GM12801 (cell line): Measurements from ENCODE around the gene DNASE1L3.

Experiments
- CTCF ChIP-seq: IDR thresholded peaks from one replicate; pipeline ENCODE4 v1.5.1; 2011; ENCODE audit warnings: control low read depth; ENCODE audit not compliant: insufficient read length; ENCODE audit errors: extremely low read depth

The DNASE1L3 gene

GRCh38 chr3:58150810-58151199 lies 60.0 kb downstream of the DNASE1L3 start:
- no peak for TF ChIP-seq CTCF

DNA sequence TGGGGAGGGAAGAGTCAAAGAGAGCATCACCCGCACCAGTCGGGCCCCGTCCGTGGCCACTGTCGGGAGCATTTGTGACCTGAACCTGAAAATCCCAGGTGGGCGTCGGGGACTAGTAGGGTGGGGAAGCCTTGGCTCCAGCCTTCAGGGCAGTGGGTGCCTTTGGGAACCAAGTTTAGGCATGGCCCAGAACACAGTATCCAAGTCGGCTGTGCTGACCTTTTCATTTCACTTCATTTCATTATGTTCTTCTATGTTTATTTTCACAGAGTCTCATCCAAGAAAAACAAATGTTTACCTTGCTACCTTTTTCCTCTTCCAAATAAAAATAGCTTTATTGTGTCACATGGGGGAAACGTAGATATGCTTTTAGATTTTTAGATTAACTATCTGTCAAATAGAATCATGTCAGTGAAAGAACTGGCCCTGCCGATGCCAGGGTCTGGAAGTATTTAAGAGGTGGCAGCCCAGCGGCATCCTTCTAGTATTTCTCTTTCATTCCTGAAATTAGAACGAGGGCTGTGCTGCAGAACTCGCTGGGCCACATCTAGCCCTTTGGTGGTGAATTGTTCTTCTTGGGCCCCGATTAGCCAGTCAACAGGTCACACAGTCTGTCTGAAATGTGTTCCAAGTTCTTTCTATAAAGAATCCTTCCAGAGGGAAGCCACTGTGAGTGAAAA lies 60.5 kb downstream of the DNASE1L3 start:
- TF ChIP-seq CTCF: no peak

- TF ChIP-seq CTCF: no peak
These were observed 62.7 kb downstream of the DNASE1L3 start for GRCh38 chr3:58148049-58148448.

GRCh38 chr3:58144478-58145325 lies 66.1 kb downstream of the DNASE1L3 start:
- TF ChIP-seq CTCF: no peak

DNA sequence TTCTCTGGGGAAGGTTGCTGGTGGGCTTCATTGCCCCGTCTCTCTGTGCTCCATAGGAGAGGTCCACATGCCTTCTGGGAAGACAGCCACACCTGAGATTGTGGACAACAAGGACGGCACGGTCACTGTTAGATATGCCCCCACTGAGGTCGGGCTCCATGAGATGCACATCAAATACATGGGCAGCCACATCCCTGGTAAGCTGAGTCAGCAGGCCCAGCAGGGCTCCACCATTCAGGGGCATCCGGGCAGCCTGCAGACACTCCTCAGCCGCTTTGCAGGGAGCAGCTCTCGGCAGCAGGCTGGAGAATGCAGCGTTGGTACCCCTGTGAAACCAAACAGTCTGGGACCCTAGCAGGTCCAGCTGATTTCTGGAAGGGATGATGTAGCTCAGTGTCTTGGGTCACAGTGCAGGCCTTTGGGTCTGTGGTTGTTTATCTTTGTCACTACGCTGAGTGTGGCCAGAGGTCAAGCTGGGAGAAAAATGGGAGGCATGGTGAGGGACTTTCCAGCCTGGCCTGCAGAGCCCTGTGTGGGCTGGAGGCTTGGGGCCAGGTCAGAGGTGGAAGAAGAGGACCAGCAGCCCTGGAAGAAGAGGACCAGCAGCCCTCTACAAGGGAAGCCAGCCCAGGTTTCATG lies 67.2 kb downstream of the DNASE1L3 start:
- TF ChIP-seq CTCF: no peak
